CD8-positive, alpha-beta memory T cell (primary cell): Measurements from ENCODE around the gene DEUP1. TPM values are rescaled to one million over a fixed set of nuclear protein-coding genes. Genes with fewer than 3 reads are reported as not detected.
A peak's percentile ranks its signal among the peaks of the same experiment; 100 is the strongest.

ENCODE experiments used
- CTCF ChIA-PET: fragments of 350-600 bp; sonication (Branson Sonifier 250); formaldehyde crosslinking; loops from one replicate; lab custom pipeline; 2021; ENCODE audit warnings: antibody characterized with exemption; lab: Charles Lee
- POLR2A ChIA-PET: fragments of 350-600 bp; sonication (Branson Sonifier 250); formaldehyde crosslinking; loops from one replicate; lab custom pipeline; 2021; ENCODE audit warnings: antibody characterized with exemption; lab: Charles Lee
- DNase-seq, 5 donors: peaks; one replicate each; pipeline versions ENCODE4 v3.0.0 to v3.0.0-alpha.2; 2020 to 2022; ENCODE audit warnings: mixed read lengths in 1 of 5
- H3K27ac ChIP-seq: one replicate; pipeline ENCODE4 v1.7.0; 2013; ENCODE audit warnings: low read depth, mild to moderate bottlenecking, low read length, moderate library complexity
- H3K27me3 ChIP-seq: 2 replicates; pipeline ENCODE4 v1.7.0; 2013; ENCODE audit warnings: low read length, mild to moderate bottlenecking; ENCODE audit not compliant: insufficient read depth, poor library complexity, severe bottlenecking
- H3K36me3 ChIP-seq: 2 replicates; pipeline ENCODE4 v1.7.0; 2013; ENCODE audit warnings: mild to moderate bottlenecking, low read length, moderate library complexity; ENCODE audit not compliant: insufficient read depth
- H3K4me1 ChIP-seq: 2 replicates; pipeline ENCODE4 v1.7.0; 2013; ENCODE audit warnings: mild to moderate bottlenecking, low read length, moderate library complexity; ENCODE audit not compliant: insufficient read depth
- H3K4me3 ChIP-seq: 2 replicates; pipeline ENCODE4 v1.7.0; 2013; ENCODE audit warnings: mild to moderate bottlenecking, low read length
- H3K9me3 ChIP-seq: 2 replicates; pipeline ENCODE4 v1.7.0; 2013; ENCODE audit warnings: mild to moderate bottlenecking, low read length
- H3K27ac Mint-ChIP-seq, 8 donors: one replicate each; pipeline ENCODE4 v1.8.0; 2020 to 2021; ENCODE audit warnings: mixed read lengths in 8 of 8, mild to moderate bottlenecking in 6 of 8, inconsistent platforms in 3 of 8, moderate library complexity in 3 of 8
- H3K27me3 Mint-ChIP-seq, 2 donors: one replicate each; pipeline ENCODE4 v1.8.0; 2020 to 2021; ENCODE audit warnings: mixed read lengths in 2 of 2, mild to moderate bottlenecking in 1 of 2, moderate library complexity in 1 of 2
- H3K36me3 Mint-ChIP-seq, 3 donors: one replicate each; pipeline ENCODE4 v1.8.0; 2020 to 2021; ENCODE audit warnings: mixed read lengths in 3 of 3, inconsistent platforms in 1 of 3, mild to moderate bottlenecking in 1 of 3
- H3K4me1 Mint-ChIP-seq, 3 donors: one replicate each; pipeline ENCODE4 v1.8.0; 2020 to 2021; ENCODE audit warnings: mixed read lengths in 3 of 3, inconsistent platforms in 1 of 3, mild to moderate bottlenecking in 1 of 3
- H3K4me3 Mint-ChIP-seq, 7 donors: one replicate each; pipeline ENCODE4 v1.8.0; 2020 to 2021; ENCODE audit warnings: mixed read lengths in 7 of 7, mild to moderate bottlenecking in 6 of 7, moderate library complexity in 4 of 7, inconsistent platforms in 2 of 7
- H3K9me3 Mint-ChIP-seq, 5 donors: one replicate each; pipeline ENCODE4 v1.8.0; 2020 to 2022; ENCODE audit warnings: mixed read lengths in 5 of 5, mild to moderate bottlenecking in 3 of 5, moderate library complexity in 2 of 5, inconsistent platforms in 1 of 5
- polyA plus RNA-seq: library from polyadenylated mRNA; unstranded; fragments of 300-500 nt; fragmentation: Illumina TruSeq; gene quantifications from one replicate; pipeline ENCODE4 v1.2.3, GENCODE V29; 2021
- total RNA-seq, 2 experiments: library from RNA; stranded (reverse); gene quantifications; one replicate each; pipeline ENCODE4 v1.2.3, GENCODE V29; 2021

Gene DEUP1
- total and polyA plus RNA-seq, 3 experiments from 2014 or later = not detected

DNA sequence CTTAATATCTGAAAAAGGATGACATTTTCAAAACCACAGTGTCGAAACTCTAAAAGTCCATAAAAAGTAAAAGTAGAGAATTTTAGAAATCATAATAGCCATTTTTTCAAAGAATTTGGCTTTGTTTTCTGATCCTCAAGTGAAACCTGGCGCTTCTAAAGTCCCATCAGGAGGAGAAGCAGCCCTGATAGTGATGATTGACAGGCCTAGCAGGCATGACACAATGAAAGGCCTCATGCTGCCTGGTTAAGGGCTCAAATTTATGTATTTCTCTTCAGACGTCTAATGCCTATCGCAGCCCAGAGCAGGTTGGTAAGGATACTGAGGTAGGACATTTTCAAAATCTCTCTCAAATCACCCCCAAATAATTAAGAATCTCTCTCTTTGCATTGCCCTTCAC, 3.9 kb upstream of the DEUP1 start:
- Histone ChIP-seq H3K36me3 (no peaks in the 10 kb centered on the region), H3K27me3 (peaks cover 3% of the 10 kb centered on the region), H3K4me1 (no peaks in the 10 kb centered on the region), H3K27ac (no peak overlapping the region), H3K9me3 (no peaks in the 10 kb centered on the region), H3K4me3 (no peak overlapping the region)
- POLR2A ChIA-PET = no interaction called here
- Mint-ChIP-seq H3K4me1 (peaks cover 0 to 8% (median 2%) of the 10 kb centered on the region in 3 donors), H3K27me3 (peaks cover 12 to 28% of the 10 kb centered on the region in 2 donors), H3K36me3 (no peaks in the 10 kb centered on the region), H3K4me3 (no peak overlapping the region), H3K27ac (no peak overlapping the region), H3K9me3 (peaks cover 0 to 7% (median 5%) of the 10 kb centered on the region in 5 donors)
- no peak for DNase-seq
- CTCF ChIA-PET = no interaction called here

DNA sequence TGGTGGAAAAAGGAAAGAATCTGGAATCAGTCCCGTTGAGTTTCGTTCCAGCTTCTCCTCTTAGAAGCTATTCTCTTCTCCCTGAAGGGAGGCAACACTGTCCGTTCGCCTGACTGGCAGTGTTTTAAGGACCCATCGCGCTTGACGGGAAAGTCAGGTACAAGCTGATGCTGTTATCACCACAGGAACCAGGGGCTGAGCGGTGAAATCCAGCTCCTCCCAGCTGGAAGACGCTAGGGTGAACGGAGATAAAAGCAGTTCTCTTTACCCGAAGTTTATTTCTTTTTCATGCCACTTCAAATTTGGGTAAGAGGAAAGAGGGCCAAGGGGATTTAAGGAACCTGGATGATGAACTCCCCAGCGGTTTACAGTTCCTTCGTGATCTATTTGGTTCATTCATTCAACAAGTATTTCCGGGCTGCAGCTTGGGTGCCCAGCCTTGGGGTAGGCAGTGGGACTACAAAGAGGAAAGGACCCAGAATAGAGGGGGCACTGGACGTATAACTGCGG, 551 bp upstream of the DEUP1 start:
- ChIA-PET CTCF (no interaction called here), POLR2A (no interaction called here)
- no peaks in the 10 kb centered on the region for H3K4me1 ChIP-seq
- peaks cover 3% of the 10 kb centered on the region for H3K27me3 ChIP-seq
- Mint-ChIP-seq H3K27me3 (peaks cover 17 to 36% of the 10 kb centered on the region in 2 donors), H3K9me3 (peaks cover 0 to 9% (median 7%) of the 10 kb centered on the region in 5 donors), H3K36me3 (no peaks in the 10 kb centered on the region), H3K4me1 (peaks cover 0 to 8% (median 2%) of the 10 kb centered on the region in 3 donors), H3K4me3 (peak overlapping the region in 1 of 7 donors; percentile 12), H3K27ac (no peak overlapping the region)
- no peaks in the 10 kb centered on the region for H3K36me3 ChIP-seq
- H3K27ac ChIP-seq = no peak overlapping the region
- no peak overlapping the region for H3K4me3 ChIP-seq
- no peaks in the 10 kb centered on the region for H3K9me3 ChIP-seq
- DNase-seq = no peak

DNA sequence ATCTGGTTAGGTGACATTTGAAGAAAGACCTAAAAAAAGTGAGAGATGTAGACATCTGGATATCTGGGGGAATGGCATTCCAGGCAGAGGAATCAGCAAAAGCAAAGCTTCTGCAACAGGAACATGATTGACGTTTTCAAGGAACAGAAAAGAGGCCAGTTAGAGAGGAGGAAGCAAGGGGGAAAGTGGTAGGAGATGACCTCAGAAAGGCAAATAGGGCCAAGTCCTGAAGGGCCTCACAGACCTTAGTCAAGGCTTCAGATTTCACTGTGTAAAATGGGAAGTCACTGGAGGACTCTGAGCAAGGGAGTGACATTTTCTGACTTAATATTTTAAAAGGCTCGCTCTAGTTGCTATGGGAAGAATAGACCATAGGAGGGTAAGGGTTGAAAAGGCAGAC, 9.7 kb downstream of the DEUP1 start:
- POLR2A ChIA-PET = no interaction called here
- H3K27ac Mint-ChIP-seq = no peak overlapping the region

DNA sequence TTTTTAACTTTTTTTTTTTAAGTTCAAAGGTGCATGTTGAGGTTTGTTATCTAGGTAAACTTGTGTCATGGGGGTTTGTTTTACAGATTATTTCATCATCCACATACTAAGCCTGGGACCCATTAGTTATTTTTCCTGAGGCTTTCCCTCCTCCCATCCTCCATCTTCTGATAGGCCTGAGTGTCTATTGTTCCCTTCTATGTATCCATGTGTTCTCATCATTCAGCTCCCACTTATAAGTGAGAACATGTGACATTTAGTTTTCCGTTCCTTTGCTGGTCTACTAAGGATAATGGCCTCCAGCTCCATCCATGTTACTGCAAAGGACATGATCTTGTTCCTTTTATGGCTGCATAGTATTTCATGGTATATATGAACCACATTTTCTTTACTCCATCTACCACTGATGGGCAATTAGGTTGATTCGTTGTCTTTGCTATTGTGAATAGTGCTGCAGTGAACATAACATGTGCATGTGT, 14.4 kb downstream of the DEUP1 start:
- CTCF ChIA-PET = no interaction called here
- Mint-ChIP-seq H3K27ac (no peak overlapping the region), H3K27me3 (no peaks in the 10 kb centered on the region), H3K36me3 (no peaks in the 10 kb centered on the region), H3K9me3 (peaks cover 0 to 4% (median 3%) of the 10 kb centered on the region in 5 donors), H3K4me3 (no peak overlapping the region), H3K4me1 (no peaks in the 10 kb centered on the region)
- no peak overlapping the region for H3K4me3 ChIP-seq
- POLR2A ChIA-PET = no interaction called here
- H3K27ac ChIP-seq = no peak overlapping the region
- H3K4me1 ChIP-seq = no peaks in the 10 kb centered on the region
- H3K9me3 ChIP-seq = no peaks in the 10 kb centered on the region
- H3K27me3 ChIP-seq = no peaks in the 10 kb centered on the region
- H3K36me3 ChIP-seq = no peaks in the 10 kb centered on the region
- DNase-seq = no peak

More for the DNA sequence above, 9.7 kb downstream of the DEUP1 start:
- H3K4me3 Mint-ChIP-seq = no peak overlapping the region
- DNase-seq = no peak
- H3K4me1 ChIP-seq = no peaks in the 10 kb centered on the region
- H3K36me3 Mint-ChIP-seq = no peaks in the 10 kb centered on the region
- H3K4me3 ChIP-seq = no peak overlapping the region
- H3K27ac ChIP-seq = no peak overlapping the region
- no peaks in the 10 kb centered on the region for H3K4me1 Mint-ChIP-seq
- H3K27me3 ChIP-seq = no peaks in the 10 kb centered on the region
- CTCF ChIA-PET = no interaction called here
- H3K9me3 Mint-ChIP-seq = no peaks in the 10 kb centered on the region
- no peaks in the 10 kb centered on the region for H3K27me3 Mint-ChIP-seq
- no peaks in the 10 kb centered on the region for H3K9me3 ChIP-seq
- no peaks in the 10 kb centered on the region for H3K36me3 ChIP-seq

DNA sequence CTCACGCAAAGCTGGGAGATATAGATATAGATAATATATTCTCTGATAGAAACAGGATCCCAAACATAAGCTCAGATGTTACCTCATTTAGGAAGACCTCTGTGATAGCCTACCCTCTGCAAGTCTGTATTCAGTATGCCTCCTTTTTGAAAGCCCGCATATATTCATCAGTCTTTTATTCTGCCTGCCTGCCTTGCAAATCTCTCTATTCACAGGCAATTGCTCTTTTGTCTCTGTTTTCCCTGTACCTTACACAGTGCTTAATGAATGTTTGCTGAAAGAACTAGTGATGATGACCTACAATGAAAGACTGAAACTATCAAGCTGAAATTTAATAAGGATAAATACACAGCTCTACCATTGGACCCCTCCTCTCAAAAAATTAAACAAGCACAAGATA, 18.4 kb downstream of the DEUP1 start:
- POLR2A ChIA-PET = no interaction called here
- Mint-ChIP-seq H3K9me3 (peaks cover 0 to 6% (median 4%) of the 10 kb centered on the region in 5 donors), H3K4me3 (no peak overlapping the region)

DNA sequence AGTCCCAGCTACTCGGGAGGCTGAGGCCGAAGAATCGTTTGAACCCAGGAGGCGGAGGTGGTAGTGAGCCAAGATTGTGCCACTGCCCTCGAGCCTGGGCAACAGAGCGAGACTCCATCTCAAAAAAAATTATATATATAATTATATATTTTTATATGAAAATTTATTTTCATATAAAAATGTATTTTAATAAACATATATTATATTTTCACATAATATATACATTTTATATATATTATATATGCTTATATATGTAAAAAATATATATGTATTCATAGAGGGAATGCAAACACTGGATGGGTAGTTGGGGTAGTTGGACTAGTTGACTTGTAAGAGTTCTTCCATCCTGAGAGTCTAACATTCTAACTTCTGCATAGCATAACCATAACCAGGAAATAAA, 20.3 kb downstream of the DEUP1 start:
- no peaks in the 10 kb centered on the region for H3K4me1 Mint-ChIP-seq
- CTCF ChIA-PET = no interaction called here
- no peak overlapping the region for H3K4me3 ChIP-seq

More for the DNA sequence above, 18.4 kb downstream of the DEUP1 start:
- Histone ChIP-seq H3K27me3 (no peaks in the 10 kb centered on the region), H3K27ac (no peak overlapping the region), H3K36me3 (no peaks in the 10 kb centered on the region), H3K4me3 (no peak overlapping the region), H3K4me1 (no peaks in the 10 kb centered on the region), H3K9me3 (no peaks in the 10 kb centered on the region)
- Mint-ChIP-seq H3K27me3 (no peaks in the 10 kb centered on the region), H3K36me3 (no peaks in the 10 kb centered on the region), H3K4me1 (no peaks in the 10 kb centered on the region), H3K27ac (no peak overlapping the region)
- CTCF ChIA-PET = no interaction called here
- no peak for DNase-seq

DNA sequence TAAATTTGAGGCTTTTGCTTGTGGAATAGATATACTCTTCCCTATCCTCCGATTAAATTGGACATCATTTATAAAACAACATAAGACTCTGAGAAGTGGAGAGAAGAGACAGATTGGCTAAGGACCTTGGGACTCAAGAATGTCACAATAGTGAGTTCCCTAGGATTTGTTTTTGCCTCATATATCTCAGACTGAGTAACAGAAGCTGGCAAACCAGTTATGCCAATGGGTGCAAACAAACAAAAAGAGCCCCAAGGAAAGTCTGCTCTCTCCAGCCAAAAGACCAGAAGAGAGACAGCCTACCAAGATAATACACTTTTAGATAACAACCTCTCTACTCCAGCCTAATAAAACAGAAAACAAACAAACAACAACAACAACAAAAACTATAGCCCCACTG, 28.9 kb downstream of the DEUP1 start:
- no peaks in the 10 kb centered on the region for H3K4me1 Mint-ChIP-seq
- H3K4me3 Mint-ChIP-seq = no peak overlapping the region
- no peak overlapping the region for H3K4me3 ChIP-seq
- H3K27me3 ChIP-seq = no peaks in the 10 kb centered on the region
- H3K9me3 ChIP-seq = no peaks in the 10 kb centered on the region
- no peak overlapping the region for H3K27ac Mint-ChIP-seq
- no peak overlapping the region for H3K27ac ChIP-seq
- DNase-seq = no peak
- peaks cover 0 to 3% (median 0%) of the 10 kb centered on the region in 3 donors for H3K36me3 Mint-ChIP-seq
- peaks cover 4 to 12% (median 8%) of the 10 kb centered on the region in 5 donors for H3K9me3 Mint-ChIP-seq
- no peaks in the 10 kb centered on the region for H3K4me1 ChIP-seq
- no peaks in the 10 kb centered on the region for H3K27me3 Mint-ChIP-seq
- CTCF ChIA-PET = no interaction called here
- H3K36me3 ChIP-seq = no peaks in the 10 kb centered on the region
- POLR2A ChIA-PET = no interaction called here

More for the DNA sequence above, 20.3 kb downstream of the DEUP1 start:
- no peak overlapping the region for H3K27ac ChIP-seq
- H3K36me3 ChIP-seq = no peaks in the 10 kb centered on the region
- no peak overlapping the region for H3K27ac Mint-ChIP-seq
- H3K27me3 Mint-ChIP-seq = no peaks in the 10 kb centered on the region
- H3K27me3 ChIP-seq = no peaks in the 10 kb centered on the region
- H3K36me3 Mint-ChIP-seq = no peaks in the 10 kb centered on the region
- peaks cover 0 to 11% (median 8%) of the 10 kb centered on the region in 5 donors for H3K9me3 Mint-ChIP-seq
- no peak for DNase-seq
- no peak overlapping the region for H3K4me3 Mint-ChIP-seq
- POLR2A ChIA-PET = no interaction called here
- no peaks in the 10 kb centered on the region for H3K4me1 ChIP-seq
- H3K9me3 ChIP-seq = no peaks in the 10 kb centered on the region

DNA sequence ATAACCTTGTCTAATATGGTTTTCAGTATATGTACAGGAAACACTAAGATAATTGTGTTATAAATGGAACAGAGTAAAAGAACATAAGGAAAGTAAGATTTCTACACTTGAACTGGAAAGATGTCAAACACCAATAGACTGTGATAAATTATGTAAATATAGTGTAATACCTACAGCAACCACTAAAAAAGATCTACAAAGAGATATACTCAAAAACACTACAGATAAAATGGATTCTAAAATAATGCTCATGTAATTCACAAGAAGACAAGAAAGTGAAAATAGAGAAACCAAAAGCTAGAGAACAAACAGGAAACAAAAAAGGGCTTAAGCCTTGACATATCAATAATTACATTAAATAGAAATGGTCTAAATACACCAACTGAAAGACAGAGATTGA, 30.9 kb downstream of the DEUP1 start:
- CTCF ChIA-PET = no interaction called here
- Mint-ChIP-seq H3K27me3 (peaks cover 0 to 2% of the 10 kb centered on the region in 2 donors), H3K4me1 (no peaks in the 10 kb centered on the region), H3K36me3 (peaks cover 0 to 3% (median 0%) of the 10 kb centered on the region in 3 donors), H3K27ac (no peak overlapping the region), H3K9me3 (peaks cover 2 to 12% (median 8%) of the 10 kb centered on the region in 5 donors), H3K4me3 (no peak overlapping the region)
- Histone ChIP-seq H3K4me3 (no peak overlapping the region), H3K27ac (no peak overlapping the region), H3K27me3 (no peaks in the 10 kb centered on the region), H3K4me1 (no peaks in the 10 kb centered on the region), H3K9me3 (no peaks in the 10 kb centered on the region), H3K36me3 (no peaks in the 10 kb centered on the region)
- no peak for DNase-seq
- POLR2A ChIA-PET = no interaction called here
